ENCODE data around the gene PFKM. TPM values are rescaled to one million over a fixed set of nuclear protein-coding genes. Genes with fewer than 3 reads are reported as not detected.

PFKM gene
- total and polyA plus RNA-seq, 2 donors (not counting 3 experiments of a cell fraction or from before 2014, with no cell fraction given) = 53.4 to 74.4 TPM

- H2AFZ ChIP-seq (ENCODE audit: low read depth, low read length) = no peak overlapping the region
- DNase-seq (ENCODE audit: low read depth, low spot score) (no peak), FAIRE-seq (no peak)
- H3K9me1 ChIP-seq (replicated peaks; ENCODE audit: control insufficient read depth, extremely low read depth, insufficient read depth, low read length) = no peaks in the 10 kb centered on the region
- H3K36me3 ChIP-seq (ENCODE audit: control insufficient read depth in 2 of 2, extremely low read depth in 1 of 2, insufficient read depth in 2 of 2, low read length in 2 of 2) = no peaks in the 10 kb centered on the region
- no peaks in the 10 kb centered on the region for H3K79me2 ChIP-seq (ENCODE audit: control insufficient read depth, insufficient read depth, low read length)
- peaks cover 43 to 50% of the 10 kb centered on the region in 2 experiments for H3K27me3 ChIP-seq (ENCODE audit: control insufficient read depth in 2 of 2, insufficient read depth in 2 of 2, low read length in 2 of 2)
- no peaks in the 10 kb centered on the region for H4K20me1 ChIP-seq (replicated peaks; ENCODE audit: control insufficient read depth, extremely low read depth, insufficient read depth, low read length)
- BruUV-seq (replicated peaks) = no TSS peak
- intact Hi-C loops (cut with micrococcal nuclease) (no loop called here), dilution Hi-C loops (cut with MboI; ENCODE audit: extremely low pct_ligation_motif_present, low sequenced_read_pairs) (no loop called here)
- H3K9me3 ChIP-seq (replicated peaks; ENCODE audit: control insufficient read depth, insufficient read depth, low read length) = no peaks in the 10 kb centered on the region
- CTCF ChIA-PET = no interaction called here
- POLR2A ChIA-PET = no interaction called here
- H3K4me2 ChIP-seq (ENCODE audit: insufficient read depth, low read length) = no peak overlapping the region
- no peak overlapping the region for H3K9ac ChIP-seq (replicated peaks; ENCODE audit: extremely low read depth, insufficient read depth, low read length)
- H3K4me1 ChIP-seq (ENCODE audit: control insufficient read depth, extremely low read depth, insufficient read depth, low read length) = no peaks in the 10 kb centered on the region
- no peak overlapping the region for H3K4me3 ChIP-seq (replicated peaks in 1 of 3; ENCODE audit: insufficient read depth in 1 of 3, low read depth in 1 of 3, low read length in 3 of 3)
- H3K27ac ChIP-seq (ENCODE audit: insufficient read depth, low read depth, low read length) = no peak overlapping the region
- TF ChIP-seq MAX (IDR thresholded peaks at IDR 0.05; ENCODE audit: insufficient read depth, insufficient read length) (no peak), FOS (IDR thresholded peaks at IDR 0.05; ENCODE audit: borderline replicate concordance, insufficient read depth, low read length) (no peak), POLR2AphosphoS5 (IDR thresholded peaks at IDR 0.05; ENCODE audit: insufficient read depth, low read depth, low read length) (no peak)
Observed at GRCh38 chr12:48176417-48176751, 57.2 kb downstream of the PFKM start.

- Histone ChIP-seq H3K4me3 (replicated peaks in 1 of 3; ENCODE audit: insufficient read depth in 1 of 3, low read depth in 1 of 3, low read length in 3 of 3) (no peak overlapping the region), H3K4me1 (ENCODE audit: control insufficient read depth, extremely low read depth, insufficient read depth, low read length) (no peaks in the 10 kb centered on the region), H3K4me2 (ENCODE audit: insufficient read depth, low read length) (no peak overlapping the region), H2AFZ (ENCODE audit: low read depth, low read length) (no peak overlapping the region), H3K9me3 (replicated peaks; ENCODE audit: control insufficient read depth, insufficient read depth, low read length) (no peaks in the 10 kb centered on the region), H3K27ac (ENCODE audit: insufficient read depth, low read depth, low read length) (no peak overlapping the region), H3K27me3 (ENCODE audit: control insufficient read depth in 2 of 2, insufficient read depth in 2 of 2, low read length in 2 of 2) (peaks cover 50 to 53% of the 10 kb centered on the region in 2 experiments), H4K20me1 (replicated peaks; ENCODE audit: control insufficient read depth, extremely low read depth, insufficient read depth, low read length) (no peaks in the 10 kb centered on the region), H3K9me1 (replicated peaks; ENCODE audit: control insufficient read depth, extremely low read depth, insufficient read depth, low read length) (no peaks in the 10 kb centered on the region), H3K79me2 (ENCODE audit: control insufficient read depth, insufficient read depth, low read length) (no peaks in the 10 kb centered on the region), H3K9ac (replicated peaks; ENCODE audit: extremely low read depth, insufficient read depth, low read length) (no peak overlapping the region), H3K36me3 (ENCODE audit: control insufficient read depth in 2 of 2, extremely low read depth in 1 of 2, insufficient read depth in 2 of 2, low read length in 2 of 2) (no peaks in the 10 kb centered on the region)
- DNase-seq (ENCODE audit: low read depth, low spot score) (no peak), FAIRE-seq (no peak)
- BruUV-seq (replicated peaks) = no TSS peak
- ChIA-PET POLR2A (no interaction called here), CTCF (interaction anchor here (0.6 to 3.1 kb wide), 2 partner anchors 12 to 93 kb away, joined by 3 to 12 read pairs; no protein-coding TSS in a partner anchor)
- dilution Hi-C loops (cut with MboI; ENCODE audit: extremely low pct_ligation_motif_present, low sequenced_read_pairs) (no loop called here), intact Hi-C loops (cut with micrococcal nuclease) (no loop called here)
- no peak for TF ChIP-seq MAX (IDR thresholded peaks at IDR 0.05; ENCODE audit: insufficient read depth, insufficient read length)
- TF ChIP-seq POLR2AphosphoS5 (IDR thresholded peaks at IDR 0.05; ENCODE audit: insufficient read depth, low read depth, low read length) = no peak
- no peak for TF ChIP-seq MYC (IDR thresholded peaks at IDR 0.05; ENCODE audit: low read depth, low read length)
- no peak for TF ChIP-seq FOS (IDR thresholded peaks at IDR 0.05; ENCODE audit: borderline replicate concordance, insufficient read depth, low read length)
- no peak for TF ChIP-seq POLR2A (IDR thresholded peaks at IDR 0.05; ENCODE audit: low read depth, low read length)
- no peak for TF ChIP-seq GATA2 (IDR thresholded peaks at IDR 0.05; ENCODE audit: insufficient read depth, insufficient read length, low read depth, low read length)
- TF ChIP-seq EZH2 (IDR thresholded peaks at IDR 0.05; ENCODE audit: borderline replicate concordance, low read depth, low read length, severe bottlenecking) = no peak
Observed at GRCh38 chr12:48177982-48178381, 58.8 kb downstream of the PFKM start.
